K562 (cell line): ENCODE measurements around the gene FAM114A1. TPM values are rescaled to one million over a fixed set of nuclear protein-coding genes. Genes with fewer than 3 reads are reported as not detected.

Experiments used
- BACH1 ChIP-seq: fragments of 200-800 bp; sonication (Bioruptor generic); IDR thresholded peaks from 2 replicates; pipeline ENCODE4 v1.6.1; 2016; ENCODE audit warnings: missing genetic modification characterization, missing compliant biosample characterization
- HDAC1 ChIP-seq, 2 experiments: fragments of 450-650 bp; IDR thresholded peaks; 2 replicates each; pipeline ENCODE4 v1.6.1; 2016 to 2017; ENCODE audit warnings: inconsistent platforms in 1 of 2, mild to moderate bottlenecking in 1 of 2, moderate library complexity in 1 of 2
- HDAC8 ChIP-seq: fragments of 450-650 bp; IDR thresholded peaks from 2 replicates; pipeline ENCODE4 v1.6.1; 2016; ENCODE audit warnings: mild to moderate bottlenecking, missing genetic modification characterization, moderate library complexity, missing compliant biosample characterization
- KAT8 ChIP-seq: fragments of 450-650 bp; IDR thresholded peaks from 2 replicates; pipeline ENCODE4 v1.6.1; 2016; ENCODE audit warnings: low read depth, mild to moderate bottlenecking
- MAFK ChIP-seq: IDR thresholded peaks from 2 replicates; pipeline ENCODE4 v1.6.1; 2011; ENCODE audit warnings: low read length, improper control_type of control experiment
- NCOR1 ChIP-seq: fragments of 450-650 bp; IDR thresholded peaks from 2 replicates; pipeline ENCODE4 v1.6.1; 2016; ENCODE audit warnings: mild to moderate bottlenecking, moderate library complexity
- NRF1 ChIP-seq, 2 experiments: fragments of 450-650 bp; IDR thresholded peaks in 1 of 2; conservative IDR thresholded peaks in 1 of 2; 2 replicates each; pipeline ENCODE4 v1.6.1; 2014; ENCODE audit warnings: mild to moderate bottlenecking in 2 of 2
- RBFOX2 ChIP-seq: fragments of 200-400 bp; formaldehyde crosslinking; IDR thresholded peaks from 2 replicates; pipeline ENCODE4 v1.6.1; 2017; ENCODE audit warnings: low read depth, mild to moderate bottlenecking, low read length, moderate library complexity
- SIN3B ChIP-seq: fragments of 450-650 bp; IDR thresholded peaks from 2 replicates; pipeline ENCODE4 v1.6.1; 2017; ENCODE audit warnings: low read depth, mild to moderate bottlenecking, moderate library complexity
- SMC3 ChIP-seq: conservative IDR thresholded peaks from 2 replicates; pipeline ENCODE4 v1.6.1; 2011; ENCODE audit warnings: low read depth, low read length, improper control_type of control experiment; ENCODE audit not compliant: insufficient read depth
- STAG1 ChIP-seq: sonication (generic); formaldehyde crosslinking; IDR thresholded peaks from 2 replicates; pipeline ENCODE4 v1.5.0; 2020; ENCODE audit warnings: missing genetic modification reagents, borderline replicate concordance
- WHSC1 ChIP-seq: IDR thresholded peaks from one replicate; pipeline ENCODE4 v1.6.1; 2012; ENCODE audit warnings: low read length, control low read depth, inconsistent platforms
- ZNF274 ChIP-seq: IDR thresholded peaks from 2 replicates; pipeline ENCODE4 v1.6.1; 2011; ENCODE audit warnings: low read depth, mild to moderate bottlenecking, low read length, moderate library complexity, borderline replicate concordance
- ZNF766 ChIP-seq: fragments of 200-800 bp; sonication (Bioruptor generic); conservative IDR thresholded peaks from 2 replicates; pipeline ENCODE4 v1.6.1; 2016; ENCODE audit warnings: missing genetic modification characterization, missing compliant biosample characterization
- ZSCAN29 ChIP-seq: fragments of 450-650 bp; IDR thresholded peaks from 2 replicates; pipeline ENCODE4 v1.6.1; 2017
- polyA plus RNA-seq, 8 experiments: library from polyadenylated mRNA; depleted of rRNA in 4 of 8; stranded (reverse) in 5 of 8; unstranded in 3 of 8; fragments of >200 nt; fragmentation: Nextera tagmentation in 2 of 8; fragmentation: Illumina TruSeq in 1 of 8; extraction: Ambion mirVana in 2 of 8; extraction: Trizol in 1 of 8; gene quantifications; 2 replicates each; pipeline versions ENCODE4 v1.2.1 to v1.2.3, GENCODE V29; 2011 to 2014; ENCODE audit warnings: inconsistent platforms in 1 of 8, missing spikeins in 1 of 8
- total RNA-seq, 7 experiments: library from RNA; depleted of rRNA in 6 of 7; stranded (reverse); fragments of >200 nt in 6 of 7; fragmentation: Illumina TruSeq in 2 of 7; extraction: Trizol in 2 of 7; gene quantifications; 2 replicates each; pipeline versions ENCODE4 v1.2.1 to v1.2.3, GENCODE V29; 2011 to 2021; ENCODE audit warnings: low replicate concordance in 1 of 7
- TF ChIP-seq, protein P1 (sequence below): IDR thresholded peaks from 2 replicates; pipeline ENCODE4 v1.6.1; 2012; ENCODE audit warnings: low read depth, low read length, improper control_type of control experiment, borderline replicate concordance
- TF ChIP-seq, protein P2 (sequence below): fragments of 250-450 bp; sonication (Bioruptor Pico); IDR thresholded peaks from 2 replicates; pipeline ENCODE4 v1.5.0; 2021
- TF ChIP-seq, protein P3 (sequence below): fragments of 250-450 bp; sonication (Bioruptor Pico); IDR thresholded peaks from 2 replicates; pipeline ENCODE4 v1.4.0; 2020; ENCODE audit warnings: mild to moderate bottlenecking, moderate library complexity, borderline replicate concordance
- TF ChIP-seq, protein P4 (sequence below): fragments of 450-650 bp; IDR thresholded peaks from 2 replicates; pipeline ENCODE4 v1.6.1; 2017; ENCODE audit warnings: mild to moderate bottlenecking, moderate library complexity
- TF ChIP-seq, protein P5 (sequence below): fragments of 450-650 bp; formaldehyde crosslinking; conservative IDR thresholded peaks from 2 replicates; pipeline ENCODE4 v1.4.0; 2022; ENCODE audit warnings: mild to moderate bottlenecking, missing genetic modification characterization

FAM114A1 gene
- total and polyA plus RNA-seq, 9 of the 15 experiments (the other 6 are each of a cell fraction or from before 2014, with no cell fraction given) = 1.8 to 12.0 (median 4.3) TPM

DNA sequence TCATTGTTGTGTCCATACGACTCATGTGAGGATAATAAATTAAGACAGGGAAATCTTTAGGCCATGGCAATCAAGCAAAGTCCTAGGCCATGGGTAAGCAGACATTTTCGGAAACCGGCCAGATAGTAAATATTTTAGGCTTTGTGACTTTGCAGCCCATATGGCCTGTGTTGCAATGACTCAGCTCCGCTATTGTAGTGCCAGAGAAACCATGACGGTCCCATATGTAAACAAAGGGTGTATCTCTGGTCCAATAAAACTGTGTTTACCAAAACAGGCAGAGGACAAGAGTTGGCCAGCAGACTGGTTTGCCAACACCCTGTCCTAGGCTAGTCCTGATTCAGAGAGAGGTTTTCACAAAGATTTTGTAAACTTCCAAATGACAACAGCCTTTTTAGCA is 5.0 kb downstream of the FAM114A1 start (continued):
- TF ChIP-seq, protein P1, sequence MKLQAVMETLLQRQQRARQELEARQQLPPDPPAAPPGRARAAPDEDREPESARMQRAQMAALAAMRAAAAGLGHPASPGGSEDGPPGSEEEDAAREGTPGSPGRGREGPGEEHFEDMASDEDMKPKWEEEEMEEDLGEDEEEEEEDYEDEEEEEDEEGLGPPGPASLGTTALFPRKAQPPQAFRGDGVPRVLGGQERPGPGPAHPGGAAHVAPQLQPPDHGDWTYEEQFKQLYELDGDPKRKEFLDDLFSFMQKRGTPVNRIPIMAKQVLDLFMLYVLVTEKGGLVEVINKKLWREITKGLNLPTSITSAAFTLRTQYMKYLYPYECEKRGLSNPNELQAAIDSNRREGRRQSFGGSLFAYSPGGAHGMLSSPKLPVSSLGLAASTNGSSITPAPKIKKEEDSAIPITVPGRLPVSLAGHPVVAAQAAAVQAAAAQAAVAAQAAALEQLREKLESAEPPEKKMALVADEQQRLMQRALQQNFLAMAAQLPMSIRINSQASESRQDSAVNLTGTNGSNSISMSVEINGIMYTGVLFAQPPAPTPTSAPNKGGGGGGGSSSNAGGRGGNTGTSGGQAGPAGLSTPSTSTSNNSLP = no peak
- TF ChIP-seq, protein P2, sequence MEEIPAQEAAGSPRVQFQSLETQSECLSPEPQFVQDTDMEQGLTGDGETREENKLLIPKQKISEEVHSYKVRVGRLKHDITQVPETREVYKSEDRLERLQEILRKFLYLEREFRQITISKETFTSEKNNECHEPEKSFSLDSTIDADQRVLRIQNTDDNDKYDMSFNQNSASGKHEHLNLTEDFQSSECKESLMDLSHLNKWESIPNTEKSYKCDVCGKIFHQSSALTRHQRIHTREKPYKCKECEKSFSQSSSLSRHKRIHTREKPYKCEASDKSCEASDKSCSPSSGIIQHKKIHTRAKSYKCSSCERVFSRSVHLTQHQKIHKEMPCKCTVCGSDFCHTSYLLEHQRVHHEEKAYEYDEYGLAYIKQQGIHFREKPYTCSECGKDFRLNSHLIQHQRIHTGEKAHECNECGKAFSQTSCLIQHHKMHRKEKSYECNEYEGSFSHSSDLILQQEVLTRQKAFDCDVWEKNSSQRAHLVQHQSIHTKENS (CRISPR knock-in tag) = no peak
- TF ChIP-seq ZSCAN29 (no peak), SIN3B (no peak), NRF1 (conservative IDR thresholded peaks at IDR 0.05 in 1 of 2, IDR thresholded peaks at IDR 0.05 in 1 of 2) (no peak), HDAC1 (IDR thresholded peaks at IDR 0.05) (no peak), ZNF766 (CRISPR knock-in tag) (0 out of 2 replicates have a peak, but pooled peaks have one; percentile 48), ZNF274 (no peak), SMC3 (no peak), MAFK (peak; percentile 36; the same call in 1 of the 2 replicates), WHSC1 (no peak), KAT8 (no peak), HDAC8 (tag) (no peak), RBFOX2 (no peak), NCOR1 (no peak), BACH1 (tag) (peak; percentile 23; the same call in 1 of the 2 replicates), STAG1 (CRISPR knock-in tag) (no peak)
- TF ChIP-seq, protein P3, sequence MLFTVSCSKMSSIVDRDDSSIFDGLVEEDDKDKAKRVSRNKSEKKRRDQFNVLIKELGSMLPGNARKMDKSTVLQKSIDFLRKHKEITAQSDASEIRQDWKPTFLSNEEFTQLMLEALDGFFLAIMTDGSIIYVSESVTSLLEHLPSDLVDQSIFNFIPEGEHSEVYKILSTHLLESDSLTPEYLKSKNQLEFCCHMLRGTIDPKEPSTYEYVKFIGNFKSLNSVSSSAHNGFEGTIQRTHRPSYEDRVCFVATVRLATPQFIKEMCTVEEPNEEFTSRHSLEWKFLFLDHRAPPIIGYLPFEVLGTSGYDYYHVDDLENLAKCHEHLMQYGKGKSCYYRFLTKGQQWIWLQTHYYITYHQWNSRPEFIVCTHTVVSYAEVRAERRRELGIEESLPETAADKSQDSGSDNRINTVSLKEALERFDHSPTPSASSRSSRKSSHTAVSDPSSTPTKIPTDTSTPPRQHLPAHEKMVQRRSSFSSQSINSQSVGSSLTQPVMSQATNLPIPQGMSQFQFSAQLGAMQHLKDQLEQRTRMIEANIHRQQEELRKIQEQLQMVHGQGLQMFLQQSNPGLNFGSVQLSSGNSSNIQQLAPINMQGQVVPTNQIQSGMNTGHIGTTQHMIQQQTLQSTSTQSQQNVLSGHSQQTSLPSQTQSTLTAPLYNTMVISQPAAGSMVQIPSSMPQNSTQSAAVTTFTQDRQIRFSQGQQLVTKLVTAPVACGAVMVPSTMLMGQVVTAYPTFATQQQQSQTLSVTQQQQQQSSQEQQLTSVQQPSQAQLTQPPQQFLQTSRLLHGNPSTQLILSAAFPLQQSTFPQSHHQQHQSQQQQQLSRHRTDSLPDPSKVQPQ (CRISPR knock-in tag) = no peak
- TF ChIP-seq, protein P4, sequence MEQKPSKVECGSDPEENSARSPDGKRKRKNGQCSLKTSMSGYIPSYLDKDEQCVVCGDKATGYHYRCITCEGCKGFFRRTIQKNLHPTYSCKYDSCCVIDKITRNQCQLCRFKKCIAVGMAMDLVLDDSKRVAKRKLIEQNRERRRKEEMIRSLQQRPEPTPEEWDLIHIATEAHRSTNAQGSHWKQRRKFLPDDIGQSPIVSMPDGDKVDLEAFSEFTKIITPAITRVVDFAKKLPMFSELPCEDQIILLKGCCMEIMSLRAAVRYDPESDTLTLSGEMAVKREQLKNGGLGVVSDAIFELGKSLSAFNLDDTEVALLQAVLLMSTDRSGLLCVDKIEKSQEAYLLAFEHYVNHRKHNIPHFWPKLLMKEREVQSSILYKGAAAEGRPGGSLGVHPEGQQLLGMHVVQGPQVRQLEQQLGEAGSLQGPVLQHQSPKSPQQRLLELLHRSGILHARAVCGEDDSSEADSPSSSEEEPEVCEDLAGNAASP = no peak
- TF ChIP-seq, protein P5, sequence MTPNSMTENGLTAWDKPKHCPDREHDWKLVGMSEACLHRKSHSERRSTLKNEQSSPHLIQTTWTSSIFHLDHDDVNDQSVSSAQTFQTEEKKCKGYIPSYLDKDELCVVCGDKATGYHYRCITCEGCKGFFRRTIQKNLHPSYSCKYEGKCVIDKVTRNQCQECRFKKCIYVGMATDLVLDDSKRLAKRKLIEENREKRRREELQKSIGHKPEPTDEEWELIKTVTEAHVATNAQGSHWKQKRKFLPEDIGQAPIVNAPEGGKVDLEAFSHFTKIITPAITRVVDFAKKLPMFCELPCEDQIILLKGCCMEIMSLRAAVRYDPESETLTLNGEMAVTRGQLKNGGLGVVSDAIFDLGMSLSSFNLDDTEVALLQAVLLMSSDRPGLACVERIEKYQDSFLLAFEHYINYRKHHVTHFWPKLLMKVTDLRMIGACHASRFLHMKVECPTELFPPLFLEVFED = no peak
